Measurements from ENCODE around the gene ZNF518A.

DNA sequence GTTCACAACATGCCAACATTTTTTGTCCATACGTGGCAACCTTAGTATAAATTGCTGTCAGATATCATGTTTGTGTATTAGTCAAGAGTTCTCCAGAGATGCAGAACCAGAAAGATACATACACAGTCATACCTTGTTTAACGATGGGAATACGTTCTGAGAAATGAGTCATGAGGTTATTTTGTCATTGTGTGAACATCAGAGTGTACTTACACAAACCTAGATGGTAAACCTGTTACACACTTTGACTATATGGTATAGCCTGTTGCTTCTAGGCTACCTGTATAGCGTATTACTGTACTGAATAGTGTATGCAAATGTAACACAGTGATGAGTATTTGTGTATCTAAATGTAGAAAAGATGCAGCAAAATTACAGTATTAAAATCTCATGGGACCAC, 22.3 kb downstream of the ZNF518A start:
- TF ChIP-seq, protein P1, sequence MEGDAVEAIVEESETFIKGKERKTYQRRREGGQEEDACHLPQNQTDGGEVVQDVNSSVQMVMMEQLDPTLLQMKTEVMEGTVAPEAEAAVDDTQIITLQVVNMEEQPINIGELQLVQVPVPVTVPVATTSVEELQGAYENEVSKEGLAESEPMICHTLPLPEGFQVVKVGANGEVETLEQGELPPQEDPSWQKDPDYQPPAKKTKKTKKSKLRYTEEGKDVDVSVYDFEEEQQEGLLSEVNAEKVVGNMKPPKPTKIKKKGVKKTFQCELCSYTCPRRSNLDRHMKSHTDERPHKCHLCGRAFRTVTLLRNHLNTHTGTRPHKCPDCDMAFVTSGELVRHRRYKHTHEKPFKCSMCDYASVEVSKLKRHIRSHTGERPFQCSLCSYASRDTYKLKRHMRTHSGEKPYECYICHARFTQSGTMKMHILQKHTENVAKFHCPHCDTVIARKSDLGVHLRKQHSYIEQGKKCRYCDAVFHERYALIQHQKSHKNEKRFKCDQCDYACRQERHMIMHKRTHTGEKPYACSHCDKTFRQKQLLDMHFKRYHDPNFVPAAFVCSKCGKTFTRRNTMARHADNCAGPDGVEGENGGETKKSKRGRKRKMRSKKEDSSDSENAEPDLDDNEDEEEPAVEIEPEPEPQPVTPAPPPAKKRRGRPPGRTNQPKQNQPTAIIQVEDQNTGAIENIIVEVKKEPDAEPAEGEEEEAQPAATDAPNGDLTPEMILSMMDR (conservative IDR thresholded peaks at IDR 0.05): no peak
- no peak for TF ChIP-seq ZFX (IDR thresholded peaks at IDR 0.05)

Data from C4-2B (cell line).